H1 (cell line): ENCODE measurements around the gene TMEM163. TPM values are rescaled to one million over a fixed set of nuclear protein-coding genes. Genes with fewer than 3 reads are reported as not detected.
"Not testable (repeated sequence)": the region's sequence is repeated elsewhere in the genome, so short reads cannot be mapped to it uniquely, and the experiment has no call there.

Source experiments
- CTCF ChIA-PET: fragments of 300-600 bp; sonication (Branson Sonifier 250); formaldehyde crosslinking; loops from one replicate; lab custom pipeline; 2021; ENCODE audit not compliant: partially characterized antibody; lab: Charles Lee
- POLR2A ChIA-PET: fragments of 300-600 bp; sonication (Branson Sonifier 250); formaldehyde crosslinking; loops from one replicate; lab custom pipeline; 2021; ENCODE audit warnings: inconsistent platforms; ENCODE audit not compliant: partially characterized antibody; lab: Charles Lee
- DNase-seq, 2 experiments: peaks; one replicate each; pipeline versions ENCODE4 v3.0.0 to v3.0.0-alpha.2; 2010 to 2022; ENCODE audit warnings: low spot score in 2 of 2, low read depth in 1 of 2, mixed read lengths in 1 of 2
- FAIRE-seq: peaks from 2 replicates; lab custom pipeline; 2011; peaks lifted over from hg19 to GRCh38; lab: Jason Lieb, UNC
- H2AFZ ChIP-seq: 2 replicates; pipeline ENCODE4 v1.8.1; 2012; ENCODE audit warnings: low read length, inconsistent platforms
- H2AK5ac ChIP-seq: 2 replicates; pipeline ENCODE4 v1.6.1; 2013; ENCODE audit warnings: low read depth, low read length
- H2BK120ac ChIP-seq: replicated peaks from 2 replicates; pipeline ENCODE3; 2013; ENCODE audit warnings: low read depth, low read length, inconsistent platforms
- H2BK12ac ChIP-seq: 2 replicates; pipeline ENCODE4 v1.6.1; 2013; ENCODE audit warnings: low read depth, low read length
- H2BK15ac ChIP-seq: 2 replicates; pipeline ENCODE4 v1.6.1; 2013; ENCODE audit warnings: low read length
- H2BK20ac ChIP-seq: 2 replicates; pipeline ENCODE4 v1.6.1; 2013; ENCODE audit warnings: low read length
- H2BK5ac ChIP-seq: 2 replicates; pipeline ENCODE4 v1.6.1; 2013; ENCODE audit warnings: low read depth, low read length
- H3K14ac ChIP-seq: 2 replicates; pipeline ENCODE4 v1.6.1; 2013; ENCODE audit warnings: inconsistent platforms; ENCODE audit not compliant: insufficient read length
- H3K18ac ChIP-seq: 2 replicates; pipeline ENCODE4 v1.6.1; 2013; ENCODE audit warnings: low read length; ENCODE audit errors: extremely low read depth
- H3K23ac ChIP-seq: 2 replicates; pipeline ENCODE4 v1.6.1; 2013; ENCODE audit warnings: inconsistent platforms; ENCODE audit not compliant: insufficient read length
- H3K23me2 ChIP-seq: 2 replicates; pipeline ENCODE4 v1.6.1; 2013; ENCODE audit warnings: low read depth, low read length
- H3K27ac ChIP-seq: 2 replicates; pipeline ENCODE4 v1.6.1; 2011; ENCODE audit warnings: low read depth, low read length, inconsistent platforms
- H3K27me3 ChIP-seq, 4 experiments: replicated peaks in 1 of 4; 1 replicate in 1 of 4; 2 replicates in 3 of 4; pipeline versions ENCODE4 v1.6.1 to v1.8.1; 2011 to 2013; ENCODE audit warnings: low read length in 3 of 4, mild to moderate bottlenecking in 3 of 4, inconsistent platforms in 2 of 4, mixed read lengths in 2 of 4, moderate library complexity in 1 of 4; ENCODE audit not compliant: control insufficient read depth in 3 of 4, insufficient read depth in 3 of 4; ENCODE audit errors: extremely low read depth in 1 of 4
- H3K36me3 ChIP-seq, 4 experiments: 2 replicates each; pipeline versions ENCODE4 v1.6.1 to v1.8.1; 2011 to 2013; ENCODE audit warnings: mild to moderate bottlenecking in 4 of 4, low read length in 3 of 4, moderate library complexity in 2 of 4, control low read depth in 1 of 4, inconsistent platforms in 1 of 4; ENCODE audit not compliant: insufficient read depth in 4 of 4, control insufficient read depth in 2 of 4
- H3K4ac ChIP-seq: replicated peaks from 2 replicates; pipeline ENCODE3; 2013; ENCODE audit warnings: low read length, low read depth, mixed read lengths, inconsistent platforms; ENCODE audit not compliant: insufficient read length
- H3K4me1 ChIP-seq, 4 experiments: replicated peaks in 1 of 4; 1 replicate in 1 of 4; 2 replicates in 3 of 4; pipeline versions ENCODE4 v1.6.1 to v1.8.1; 2011 to 2013; ENCODE audit warnings: low read length in 3 of 4, inconsistent platforms in 2 of 4, mixed read lengths in 1 of 4; ENCODE audit not compliant: insufficient read depth in 4 of 4, control insufficient read depth in 3 of 4
- H3K4me2 ChIP-seq, 2 experiments: 2 replicates each; pipeline versions ENCODE4 v1.6.1 to v1.8.1; 2011 to 2013; ENCODE audit warnings: low read depth in 2 of 2, low read length in 2 of 2, control low read depth in 1 of 2, inconsistent platforms in 1 of 2, mild to moderate bottlenecking in 1 of 2; ENCODE audit not compliant: insufficient read depth in 1 of 2
- H3K4me3 ChIP-seq, 4 experiments: fragments of 200-600, 300-600 bp in 1 of 4; sonication (generic), shearing (Covaris generic), sonication (Bioruptor Twin) in 1 of 4; 2 replicates each; pipeline versions ENCODE4 v1.5.1 to v1.8.1; 2011 to 2016; ENCODE audit warnings: low read length in 4 of 4, low read depth in 3 of 4, control low read depth in 2 of 4, inconsistent platforms in 2 of 4, mild to moderate bottlenecking in 2 of 4, mixed read lengths in 1 of 4, moderate library complexity in 1 of 4; ENCODE audit not compliant: insufficient read depth in 2 of 4; ENCODE audit errors: extremely low read depth in 1 of 4
- H3K56ac ChIP-seq: replicated peaks from 2 replicates; pipeline ENCODE3; 2013; ENCODE audit warnings: low read depth, mild to moderate bottlenecking, mixed read lengths, low read length, inconsistent platforms; ENCODE audit not compliant: insufficient read length
- H3K79me1 ChIP-seq: 2 replicates; pipeline ENCODE4 v1.6.1; 2013; ENCODE audit warnings: low read depth, low read length, control low read depth
- H3K79me2 ChIP-seq, 2 experiments: 2 replicates each; pipeline versions ENCODE4 v1.6.1 to v1.8.1; 2012 to 2013; ENCODE audit warnings: low read length in 2 of 2, mild to moderate bottlenecking in 2 of 2, inconsistent platforms in 1 of 2; ENCODE audit not compliant: insufficient read depth in 2 of 2, control insufficient read depth in 1 of 2
- H3K9ac ChIP-seq, 4 experiments: replicated peaks in 1 of 4; 1 replicate in 1 of 4; 2 replicates in 3 of 4; pipeline versions ENCODE4 v1.6.1 to v1.8.1; 2011 to 2013; ENCODE audit warnings: low read depth in 3 of 4, low read length in 3 of 4, control low read depth in 2 of 4, mild to moderate bottlenecking in 2 of 4, moderate library complexity in 2 of 4, inconsistent platforms in 1 of 4; ENCODE audit errors: extremely low read depth in 1 of 4
- H3K9me3 ChIP-seq, 2 experiments: 2 replicates each; pipeline versions ENCODE4 v1.6.1 to v1.8.1; 2012 to 2013; ENCODE audit warnings: mild to moderate bottlenecking in 2 of 2, moderate library complexity in 2 of 2, control low read depth in 1 of 2, inconsistent platforms in 1 of 2, low read depth in 1 of 2, low read length in 1 of 2, mixed read lengths in 1 of 2; ENCODE audit not compliant: insufficient read depth in 2 of 2
- H4K20me1 ChIP-seq, 2 experiments: replicated peaks in 1 of 2; 2 replicates each; pipeline versions ENCODE3 to v1.8.1; 2011 to 2013; ENCODE audit warnings: inconsistent platforms in 2 of 2, low read length in 2 of 2, mild to moderate bottlenecking in 1 of 2; ENCODE audit not compliant: insufficient read depth in 2 of 2, control insufficient read depth in 1 of 2
- H4K5ac ChIP-seq: 2 replicates; pipeline ENCODE4 v1.6.1; 2013; ENCODE audit warnings: low read length, low read depth, mixed read lengths, inconsistent platforms; ENCODE audit not compliant: insufficient read length
- H4K8ac ChIP-seq: 2 replicates; pipeline ENCODE4 v1.8.0; 2013; ENCODE audit warnings: mild to moderate bottlenecking, moderate library complexity, low read length, inconsistent platforms; ENCODE audit not compliant: insufficient read depth; ENCODE audit errors: extremely low read depth
- H4K91ac ChIP-seq: replicated peaks from 2 replicates; pipeline ENCODE3; 2013; ENCODE audit warnings: low read length, mixed read lengths, inconsistent platforms; ENCODE audit not compliant: insufficient read length
- WGBS, 2 experiments: shearing (Covaris generic) in 1 of 2; methylation state at CpG; one replicate each; pipeline versions ENCODE4 v1.1.6 to v1.1.7; 2013 to 2015; ENCODE audit warnings: low lambda C conversion rate in 2 of 2, mixed read lengths in 2 of 2, inconsistent platforms in 1 of 2, low coverage in 1 of 2, missing lambda C conversion rate in 1 of 2; ENCODE audit not compliant: insufficient replicate concordance in 2 of 2, insufficient coverage in 1 of 2, insufficient read length in 1 of 2; ENCODE audit errors: extremely low coverage in 1 of 2, missing lambda C conversion rate in 1 of 2; 5-methylcytosine and 5-hydroxymethylcytosine counted together
- polyA plus RNA-seq, 7 experiments: library from polyadenylated mRNA; depleted of rRNA in 3 of 7; stranded (reverse) in 5 of 7; unstranded in 2 of 7; fragments of >200 nt in 5 of 7; fragments of 200-250 nt in 2 of 7; gene quantifications; 1 replicate in 5 of 7; 2 replicates in 1 of 7; 4 replicates in 1 of 7; pipeline versions ENCODE4 v1.2.1 to v1.2.3, GENCODE V29; 2011 to 2013; ENCODE audit warnings: missing spikeins in 2 of 7, mixed read lengths in 2 of 7
- total RNA-seq: library from RNA; stranded (reverse); fragmentation: NEBNext Ultra II Directional; extraction: Animal tissue kit (Norgen Biotek cat#: 25700); gene quantifications from 2 replicates; pipeline ENCODE4 v1.2.1, GENCODE V29; 2021

TMEM163 gene
- total and polyA plus RNA-seq, 2 of the 8 experiments (the other 6 are each of a cell fraction or from before 2014, with no cell fraction given), result 2.8 to 3.2 TPM

GRCh38 chr2:134751981-134752380 lies 33.2 kb upstream of the TMEM163 start:
- H3K27me3 ChIP-seq, H2BK5ac ChIP-seq, H2BK20ac ChIP-seq, H3K9me3 ChIP-seq, POLR2A ChIA-PET, H3K27ac ChIP-seq, H3K56ac ChIP-seq, H4K20me1 ChIP-seq, H4K91ac ChIP-seq, H3K23ac ChIP-seq, H3K9ac ChIP-seq, DNase-seq, H2BK120ac ChIP-seq, H2BK15ac ChIP-seq, H3K79me1 ChIP-seq, H3K4me2 ChIP-seq, H3K79me2 ChIP-seq, H3K4me1 ChIP-seq, H4K8ac ChIP-seq, H3K23me2 ChIP-seq, H2BK12ac ChIP-seq, H2AK5ac ChIP-seq, FAIRE-seq, H3K18ac ChIP-seq, H3K14ac ChIP-seq, H3K4me3 ChIP-seq, H4K5ac ChIP-seq, H3K36me3 ChIP-seq, H3K4ac ChIP-seq: not testable (repeated sequence)
- H2AFZ ChIP-seq, result peak overlapping the region; percentile 49
- 81% methylated on average over 8 of the region's 8 CpGs; no CpG with 5 or more reads in 1 of the 2 experiments for WGBS, 2 experiments
- CTCF ChIA-PET, result interaction anchor here (1.1 kb wide), 1 partner anchor 11 kb away, joined by 4 read pairs; no protein-coding TSS in a partner anchor
